Heart left ventricle (tissue), 13 donors: Measurements from ENCODE around the gene LRIT1.

ENCODE experiments used
- POLR2A ChIP-seq, 2 donors: fragments of 450-650 bp; IDR thresholded peaks; one replicate each; pipeline ENCODE4 v1.6.1; 2017; ENCODE audit warnings: antibody characterized with exemption in 2 of 2, mild to moderate bottlenecking in 2 of 2, moderate library complexity in 2 of 2
- TF ChIP-seq, protein P1 (sequence below), 12 donors: fragments of 200-600 bp; sonication (generic) in 4 of 12; IDR thresholded peaks; one replicate each; pipeline versions ENCODE4 v1.5.0 to v1.8.0; 2018 to 2022; ENCODE audit warnings: antibody characterized with exemption in 12 of 12, mild to moderate bottlenecking in 5 of 12
- donor health status: ischemic (EF 13 %, LVEDD 7.1; RV severe dilation, severe dysfunction).
- donor health status: DM: no; HTN: yes; CAD: no.
- donor health status: DM: no; HTN: no; CAD: no.
- donor health status: ischemic (EF 25% LVEDD 6.9; RV normal size, moderate dysfunction).
- donor health status: ischemic (EF 25% LVEDD 5.7; RV mildly dilated, moderate dysfunction).
- donor health status: ischemic (EF 35%, LVEDD 5.7; RV mildly dilated, moderate dysfunction).
- donor health status: nonischemic (EF 11% LVEDD 7.7; RV severe dilation, severe dysfunction).
- donor health status: DM: yes; HTN: yes; CAD: no.
- donor health status: PGD.
- donor health status: ischemic (EF 29% LVEDD 5.4; RV normal size, mild dysfunction).
- donor health status: nonischemic (EF 23%, LVEDD 6.1; RV moderate dilation, normal function).

DNA sequence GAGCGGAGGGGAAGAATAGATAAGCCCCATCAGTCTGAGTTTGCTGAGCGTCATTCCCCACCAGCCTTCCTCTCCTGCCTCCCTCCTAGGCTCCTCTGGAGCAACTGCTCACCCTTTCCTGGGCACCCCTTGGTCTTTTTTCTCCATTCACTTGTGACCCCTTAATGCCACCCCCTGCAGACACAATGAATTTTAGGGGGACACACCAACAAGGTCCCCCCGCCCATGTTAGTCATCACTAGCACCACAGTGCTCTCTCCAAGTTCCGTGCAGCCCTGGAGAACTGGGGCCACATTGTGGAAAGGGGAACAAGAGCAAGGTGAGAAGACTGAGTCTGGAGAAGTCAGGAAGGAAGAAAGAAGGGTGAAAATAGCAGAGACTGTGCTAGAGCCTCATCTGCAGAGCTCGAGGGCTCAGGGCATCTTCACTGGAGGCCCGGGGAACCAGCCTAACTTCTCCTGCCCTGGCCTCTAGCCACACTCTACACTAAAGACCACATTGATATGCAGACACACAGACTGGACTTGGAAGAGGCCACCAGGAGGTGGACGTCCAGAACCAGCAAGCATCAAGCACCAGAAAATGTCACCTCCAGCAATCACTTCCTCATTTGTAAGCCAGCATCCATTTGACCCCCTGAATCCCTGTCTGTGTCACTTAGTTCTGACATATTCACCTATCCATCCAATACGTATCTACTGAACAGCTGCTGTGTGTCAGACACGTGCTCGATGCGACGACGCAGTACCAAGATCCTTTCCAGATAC is 21.0 kb upstream of the LRIT1 start:
- TF ChIP-seq, protein P1, sequence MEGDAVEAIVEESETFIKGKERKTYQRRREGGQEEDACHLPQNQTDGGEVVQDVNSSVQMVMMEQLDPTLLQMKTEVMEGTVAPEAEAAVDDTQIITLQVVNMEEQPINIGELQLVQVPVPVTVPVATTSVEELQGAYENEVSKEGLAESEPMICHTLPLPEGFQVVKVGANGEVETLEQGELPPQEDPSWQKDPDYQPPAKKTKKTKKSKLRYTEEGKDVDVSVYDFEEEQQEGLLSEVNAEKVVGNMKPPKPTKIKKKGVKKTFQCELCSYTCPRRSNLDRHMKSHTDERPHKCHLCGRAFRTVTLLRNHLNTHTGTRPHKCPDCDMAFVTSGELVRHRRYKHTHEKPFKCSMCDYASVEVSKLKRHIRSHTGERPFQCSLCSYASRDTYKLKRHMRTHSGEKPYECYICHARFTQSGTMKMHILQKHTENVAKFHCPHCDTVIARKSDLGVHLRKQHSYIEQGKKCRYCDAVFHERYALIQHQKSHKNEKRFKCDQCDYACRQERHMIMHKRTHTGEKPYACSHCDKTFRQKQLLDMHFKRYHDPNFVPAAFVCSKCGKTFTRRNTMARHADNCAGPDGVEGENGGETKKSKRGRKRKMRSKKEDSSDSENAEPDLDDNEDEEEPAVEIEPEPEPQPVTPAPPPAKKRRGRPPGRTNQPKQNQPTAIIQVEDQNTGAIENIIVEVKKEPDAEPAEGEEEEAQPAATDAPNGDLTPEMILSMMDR (IDR thresholded peaks at IDR 0.05), result no peak
- no peak for TF ChIP-seq POLR2A (IDR thresholded peaks at IDR 0.05)
